Ishikawa (cell line): ENCODE measurements around the gene TMEM144.

Experiments used
- CEBPB ChIP-seq: IDR thresholded peaks from 2 replicates; pipeline ENCODE4 v1.6.1; 2012
- CREB1 ChIP-seq: IDR thresholded peaks from 2 replicates; pipeline ENCODE4 v1.6.1; 2012; ENCODE audit warnings: low read depth
- EGR1 ChIP-seq: IDR thresholded peaks from 2 replicates; pipeline ENCODE4 v1.6.1; 2012
- EP300 ChIP-seq: IDR thresholded peaks from 2 replicates; pipeline ENCODE4 v1.6.1; 2012; ENCODE audit warnings: borderline replicate concordance
- FOXM1 ChIP-seq: IDR thresholded peaks from 2 replicates; pipeline ENCODE4 v1.6.1; 2012; ENCODE audit warnings: low read depth, borderline replicate concordance
- MAX ChIP-seq: IDR thresholded peaks from 2 replicates; pipeline ENCODE4 v1.6.1; 2012
- NFIC ChIP-seq: IDR thresholded peaks from 2 replicates; pipeline ENCODE4 v1.6.1; 2012
- RAD21 ChIP-seq: IDR thresholded peaks from 2 replicates; pipeline ENCODE4 v1.6.1; 2012; ENCODE audit warnings: low read depth
- REST ChIP-seq: IDR thresholded peaks from 2 replicates; pipeline ENCODE4 v1.6.1; 2012; ENCODE audit warnings: low read depth, mild to moderate bottlenecking
- TAF1 ChIP-seq: IDR thresholded peaks from 2 replicates; pipeline ENCODE4 v1.6.1; 2012; ENCODE audit warnings: low read depth, mild to moderate bottlenecking
- TCF12 ChIP-seq: IDR thresholded peaks from 2 replicates; pipeline ENCODE4 v1.6.1; 2012; ENCODE audit warnings: low read depth
- TEAD4 ChIP-seq: IDR thresholded peaks from 2 replicates; pipeline ENCODE4 v1.6.1; 2012
- USF1 ChIP-seq: IDR thresholded peaks from 2 replicates; pipeline ENCODE4 v1.6.1; 2012
- YY1 ChIP-seq: IDR thresholded peaks from 2 replicates; pipeline ENCODE4 v1.6.1; 2012; ENCODE audit warnings: low read depth
- ZBTB7A ChIP-seq: IDR thresholded peaks from 2 replicates; pipeline ENCODE4 v1.6.1; 2012; ENCODE audit warnings: low read depth

Gene TMEM144

GRCh38 chr4:158291334-158292055 lies 81.2 kb downstream of the TMEM144 start:
- TF ChIP-seq TAF1 (no peak), MAX (no peak)

- TF ChIP-seq TCF12: no peak
- TF ChIP-seq TAF1: no peak
Measured at GRCh38 chr4:158292156-158292555, 81.9 kb downstream of the TMEM144 start.

- no peak for TF ChIP-seq EGR1
- no peak for TF ChIP-seq CREB1
- TF ChIP-seq MAX: no peak
- no peak for TF ChIP-seq NFIC
- TF ChIP-seq ZBTB7A: no peak
- no peak for TF ChIP-seq TEAD4
- TF ChIP-seq REST: no peak
- no peak for TF ChIP-seq YY1
- no peak for TF ChIP-seq EP300
- no peak for TF ChIP-seq USF1
- no peak for TF ChIP-seq CEBPB
- no peak for TF ChIP-seq FOXM1
- TF ChIP-seq RAD21: no peak
- no peak for TF ChIP-seq TAF1
- no peak for TF ChIP-seq TCF12
Measured at GRCh38 chr4:158295053-158295452, 84.8 kb downstream of the TMEM144 start.

GRCh38 chr4:158297866-158298265 lies 87.6 kb downstream of the TMEM144 start:
- TF ChIP-seq TAF1 (no peak), NFIC (no peak), EGR1 (no peak), EP300 (no peak), MAX (no peak), USF1 (no peak), FOXM1 (no peak), REST (no peak), YY1 (no peak)

- TF ChIP-seq FOXM1 (no peak), MAX (no peak), ZBTB7A (no peak), TCF12 (no peak), RAD21 (no peak), EGR1 (no peak), TAF1 (no peak), YY1 (no peak), USF1 (no peak), TEAD4 (no peak), CREB1 (no peak), CEBPB (no peak), REST (no peak), NFIC (no peak), EP300 (no peak)
Measured at GRCh38 chr4:158299459-158300007, 89.2 kb downstream of the TMEM144 start.
